B cell (primary cell): ENCODE results near the gene ITFG1. TPM values are rescaled to one million over a fixed set of nuclear protein-coding genes. Genes with fewer than 3 reads are reported as not detected.

ENCODE experiments used
- ATAC-seq: fragments of 200-7000 bp; cut with Tn5 transposase; one replicate; pipeline ENCODE4 v1.10.0; 2021; ENCODE audit warnings: low read depth, mild to moderate bottlenecking, moderate number of reproducible peaks, moderate library complexity
- CTCF ChIA-PET: fragments of 350-600 bp; sonication (Branson Sonifier 250); formaldehyde crosslinking; loops from one replicate; lab custom pipeline; 2021; ENCODE audit warnings: antibody characterized with exemption, inconsistent platforms; lab: Charles Lee
- POLR2A ChIA-PET: fragments of 350-600 bp; sonication (Branson Sonifier 250); formaldehyde crosslinking; loops from one replicate; lab custom pipeline; 2021; ENCODE audit warnings: antibody characterized with exemption; lab: Charles Lee
- DNase-seq: peaks from one replicate; pipeline ENCODE4 v3.0.0; 2013
- H2AFZ ChIP-seq: 2 replicates; pipeline ENCODE4 v1.6.1; 2012; ENCODE audit warnings: mild to moderate bottlenecking, low read depth, low read length; ENCODE audit not compliant: insufficient read depth, poor library complexity, severe bottlenecking
- H3K27ac ChIP-seq, 2 donors: 1 replicate in 1 of 2; 2 replicates in 1 of 2; pipeline ENCODE4 v1.5.1; 2012 to 2013; ENCODE audit warnings: low read length in 2 of 2, mild to moderate bottlenecking in 2 of 2, moderate library complexity in 1 of 2
- H3K27me3 ChIP-seq, 4 experiments: fragments of 200-600 bp in 1 of 4; sonication (generic) in 1 of 4; replicated peaks in 1 of 4; 1 replicate in 2 of 4; 2 replicates in 2 of 4; pipeline versions ENCODE4 v1.6.1 to v1.7.0; 2013 to 2016; ENCODE audit warnings: low read length in 3 of 4, mild to moderate bottlenecking in 2 of 4, mixed read lengths in 1 of 4, moderate library complexity in 1 of 4; ENCODE audit not compliant: insufficient read depth in 4 of 4, control insufficient read depth in 3 of 4; ENCODE audit errors: control extremely low read depth in 1 of 4
- H3K36me3 ChIP-seq, 2 experiments: replicated peaks in 1 of 2; 1 replicate in 1 of 2; 2 replicates in 1 of 2; pipeline versions ENCODE4 v1.6.1 to v1.7.1; 2013; ENCODE audit warnings: low read length in 1 of 2; ENCODE audit not compliant: insufficient read depth in 2 of 2, control insufficient read depth in 1 of 2; ENCODE audit errors: control extremely low read depth in 1 of 2, extremely low read depth in 1 of 2
- H3K4me1 ChIP-seq, 2 donors: fragments of 200-600 bp in 1 of 2; sonication (generic) in 1 of 2; 1 replicate in 1 of 2; 2 replicates in 1 of 2; pipeline versions ENCODE4 v1.5.1 to v1.6.1; 2013 to 2017; ENCODE audit warnings: low read length in 2 of 2; ENCODE audit not compliant: control insufficient read depth in 2 of 2, insufficient read depth in 2 of 2
- H3K4me2 ChIP-seq: replicated peaks from 2 replicates; pipeline ENCODE3; 2012; ENCODE audit warnings: mild to moderate bottlenecking, low read depth, low read length; ENCODE audit not compliant: poor library complexity, severe bottlenecking
- H3K4me3 ChIP-seq, 5 experiments: fragments of 200-600 bp in 1 of 5; sonication (generic) in 1 of 5; 1 replicate in 3 of 5; 2 replicates in 2 of 5; pipeline versions ENCODE4 v1.5.1 to v1.7.0; 2011 to 2016; ENCODE audit warnings: low read length in 4 of 5, mild to moderate bottlenecking in 4 of 5, low read depth in 2 of 5, control low read depth in 1 of 5, moderate library complexity in 1 of 5; ENCODE audit not compliant: insufficient read depth in 1 of 5; ENCODE audit errors: control extremely low read depth in 1 of 5, extremely low read depth in 1 of 5
- H3K79me2 ChIP-seq: fragments of 200-600 bp; sonication (generic); one replicate; pipeline ENCODE4 v1.6.0; 2016; ENCODE audit warnings: low read length; ENCODE audit not compliant: control insufficient read depth, insufficient read depth
- H3K9ac ChIP-seq: fragments of 200-600 bp; sonication (generic); 2 replicates; pipeline ENCODE4 v1.6.1; 2017; ENCODE audit warnings: mild to moderate bottlenecking, low read length, moderate library complexity
- H3K9me3 ChIP-seq, 3 donors: one replicate each; pipeline versions ENCODE4 v1.6.1 to v1.7.1; 2013; ENCODE audit warnings: low read length in 2 of 3; ENCODE audit not compliant: control insufficient read depth in 2 of 3, insufficient read depth in 1 of 3; ENCODE audit errors: control extremely low read depth in 1 of 3
- H4K20me1 ChIP-seq: 2 replicates; pipeline ENCODE4 v1.6.0; 2012; ENCODE audit warnings: mild to moderate bottlenecking, low read length; ENCODE audit not compliant: insufficient read depth, control insufficient read depth, poor library complexity, severe bottlenecking
- H3K27ac Mint-ChIP-seq: one replicate; pipeline ENCODE4 v1.8.0; 2021; ENCODE audit warnings: mixed read lengths
- H3K27me3 Mint-ChIP-seq: one replicate; pipeline ENCODE4 v1.8.0; 2021; ENCODE audit warnings: mixed read lengths
- H3K4me1 Mint-ChIP-seq: one replicate; pipeline ENCODE4 v1.8.0; 2021; ENCODE audit warnings: mixed read lengths
- H3K4me3 Mint-ChIP-seq: one replicate; pipeline ENCODE4 v1.8.0; 2021; ENCODE audit warnings: mixed read lengths
- H3K9me3 Mint-ChIP-seq: one replicate; pipeline ENCODE4 v1.8.0; 2022; ENCODE audit warnings: mixed read lengths; ENCODE audit not compliant: insufficient read depth
- EZH2 ChIP-seq: IDR thresholded peaks from 2 replicates; pipeline ENCODE4 v1.6.1; 2012; ENCODE audit warnings: borderline replicate concordance, low read depth, mild to moderate bottlenecking, moderate library complexity, low read length; ENCODE audit not compliant: insufficient read depth, poor library complexity, severe bottlenecking
- WGBS: methylation state at CpG from one replicate; pipeline ENCODE4 v1.1.5; 2013; ENCODE audit warnings: missing lambda C conversion rate; ENCODE audit not compliant: insufficient coverage; 5-methylcytosine and 5-hydroxymethylcytosine counted together
- intact Hi-C: fragments of 100-400 bp; cut with micrococcal nuclease; formaldehyde crosslinking; loops from one replicate; pipeline ENCODE4 v1.10.0; 2022
- polyA plus RNA-seq: library from polyadenylated mRNA; depleted of rRNA; stranded (reverse); fragments of >200 nt; gene quantifications from 2 replicates; pipeline ENCODE4 v1.2.3, GENCODE V29; 2012
- total RNA-seq, 2 donors: library from RNA; stranded (reverse); fragments of 120-200 nt in 1 of 2; gene quantifications; 1 replicate in 1 of 2; 2 replicates in 1 of 2; pipeline versions ENCODE4 v1.2.3 to v1.2.4, GENCODE V29; 2013 to 2022
- TF ChIP-seq, protein P1 (sequence below): fragments of 200-600 bp; IDR thresholded peaks from one replicate; pipeline ENCODE4 v1.8.0; 2022; ENCODE audit warnings: antibody characterized with exemption, mild to moderate bottlenecking

The ITFG1 gene
- total and polyA plus RNA-seq, 2 donors (not counting 1 experiment from before 2014, with no cell fraction given) = 9.7 to 40.4 TPM

GRCh38 chr16:47213761-47214440 lies 247.0 kb downstream of the ITFG1 start:
- POLR2A ChIA-PET = no interaction called here
- ATAC-seq = no peak
- H3K27ac Mint-ChIP-seq = no peak overlapping the region
- H3K4me3 Mint-ChIP-seq = no peak overlapping the region
- Histone ChIP-seq H3K9me3 (no peaks in the 10 kb centered on the region), H3K4me3 (no peak overlapping the region), H3K36me3 (peaks cover 7 to 13% of the 10 kb centered on the region in 2 experiments), H4K20me1 (no peaks in the 10 kb centered on the region), H3K27me3 (no peaks in the 10 kb centered on the region), H3K79me2 (no peaks in the 10 kb centered on the region), H3K27ac (no peak overlapping the region), H3K4me2 (no peak overlapping the region), H2AFZ (no peak overlapping the region), H3K9ac (no peak overlapping the region), H3K4me1 (no peaks in the 10 kb centered on the region)
- H3K9me3 Mint-ChIP-seq = no peaks in the 10 kb centered on the region
- CTCF ChIA-PET = no interaction called here
- TF ChIP-seq EZH2 = no peak
- TF ChIP-seq, protein P1, sequence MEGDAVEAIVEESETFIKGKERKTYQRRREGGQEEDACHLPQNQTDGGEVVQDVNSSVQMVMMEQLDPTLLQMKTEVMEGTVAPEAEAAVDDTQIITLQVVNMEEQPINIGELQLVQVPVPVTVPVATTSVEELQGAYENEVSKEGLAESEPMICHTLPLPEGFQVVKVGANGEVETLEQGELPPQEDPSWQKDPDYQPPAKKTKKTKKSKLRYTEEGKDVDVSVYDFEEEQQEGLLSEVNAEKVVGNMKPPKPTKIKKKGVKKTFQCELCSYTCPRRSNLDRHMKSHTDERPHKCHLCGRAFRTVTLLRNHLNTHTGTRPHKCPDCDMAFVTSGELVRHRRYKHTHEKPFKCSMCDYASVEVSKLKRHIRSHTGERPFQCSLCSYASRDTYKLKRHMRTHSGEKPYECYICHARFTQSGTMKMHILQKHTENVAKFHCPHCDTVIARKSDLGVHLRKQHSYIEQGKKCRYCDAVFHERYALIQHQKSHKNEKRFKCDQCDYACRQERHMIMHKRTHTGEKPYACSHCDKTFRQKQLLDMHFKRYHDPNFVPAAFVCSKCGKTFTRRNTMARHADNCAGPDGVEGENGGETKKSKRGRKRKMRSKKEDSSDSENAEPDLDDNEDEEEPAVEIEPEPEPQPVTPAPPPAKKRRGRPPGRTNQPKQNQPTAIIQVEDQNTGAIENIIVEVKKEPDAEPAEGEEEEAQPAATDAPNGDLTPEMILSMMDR = no peak
- no peaks in the 10 kb centered on the region for H3K27me3 Mint-ChIP-seq
- no peak for DNase-seq
- no peaks in the 10 kb centered on the region for H3K4me1 Mint-ChIP-seq
- intact Hi-C loops = no loop called here
- no CpG with 5 or more reads among the region's 2 CpGs for WGBS

DNA sequence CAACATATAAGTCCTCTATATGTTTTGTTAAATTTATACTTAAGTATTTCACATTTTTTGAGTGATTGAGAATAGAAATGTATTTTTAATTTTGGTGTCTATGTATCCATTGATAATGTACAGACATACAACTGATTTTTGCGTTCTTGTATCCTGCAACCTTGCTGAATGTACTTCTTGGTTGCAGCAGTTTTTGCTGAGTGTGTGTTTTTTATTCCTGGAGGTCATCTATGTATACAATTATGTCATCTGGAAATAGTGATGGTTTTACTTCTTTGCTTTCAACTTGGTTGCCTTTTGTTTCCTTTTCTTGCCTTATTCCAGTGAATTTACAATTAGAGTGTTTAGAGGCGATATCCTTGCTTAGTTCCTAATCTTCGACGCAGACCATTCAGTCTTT lies 249.6 kb downstream of the ITFG1 start:
- DNase-seq = no peak
- no CpG with 5 or more reads among the region's 4 CpGs for WGBS
- H3K36me3 ChIP-seq = peaks cover 0 to 2% of the 10 kb centered on the region in 2 experiments
- no peak overlapping the region for H3K27ac ChIP-seq
- H3K9me3 ChIP-seq = no peaks in the 10 kb centered on the region
- ChIA-PET CTCF (no interaction called here), POLR2A (no interaction called here)
- no peak for TF ChIP-seq EZH2
- TF ChIP-seq, protein P1 = no peak
- no peak overlapping the region for H3K4me3 ChIP-seq
- H3K4me3 Mint-ChIP-seq = no peak overlapping the region
- H3K27me3 Mint-ChIP-seq = no peaks in the 10 kb centered on the region
- no peaks in the 10 kb centered on the region for H3K79me2 ChIP-seq
- H3K9me3 Mint-ChIP-seq = no peaks in the 10 kb centered on the region
- intact Hi-C loops = no loop called here
- H3K9ac ChIP-seq = no peak overlapping the region
- no peak overlapping the region for H2AFZ ChIP-seq
- no peak for ATAC-seq
- no peaks in the 10 kb centered on the region for H3K4me1 Mint-ChIP-seq
- no peaks in the 10 kb centered on the region for H4K20me1 ChIP-seq
- H3K27me3 ChIP-seq = no peaks in the 10 kb centered on the region
- no peak overlapping the region for H3K4me2 ChIP-seq
- H3K4me1 ChIP-seq = no peaks in the 10 kb centered on the region
- H3K27ac Mint-ChIP-seq = no peak overlapping the region
